Measurements from ENCODE around the gene RIPOR3.

The RIPOR3 gene

GRCh38 chr20:50655311-50655880 is 35.9 kb downstream of the RIPOR3 start:
- no peak for TF ChIP-seq CTCF (IDR thresholded peaks at IDR 0.05)
- no peak overlapping the region for H3K4me3 ChIP-seq (ENCODE audit: low read depth in 1 of 2, low read length in 1 of 2)
- H3K27ac ChIP-seq: no peak overlapping the region
- H3K4me1 ChIP-seq (ENCODE audit: control insufficient read depth in 1 of 2, insufficient read depth in 1 of 2, low read depth in 1 of 2, low read length in 1 of 2): no peaks in the 10 kb centered on the region
- no peaks in the 10 kb centered on the region for H3K27me3 ChIP-seq
- no peaks in the 10 kb centered on the region for H3K36me3 ChIP-seq
- H3K9me3 ChIP-seq: no peaks in the 10 kb centered on the region

DNA sequence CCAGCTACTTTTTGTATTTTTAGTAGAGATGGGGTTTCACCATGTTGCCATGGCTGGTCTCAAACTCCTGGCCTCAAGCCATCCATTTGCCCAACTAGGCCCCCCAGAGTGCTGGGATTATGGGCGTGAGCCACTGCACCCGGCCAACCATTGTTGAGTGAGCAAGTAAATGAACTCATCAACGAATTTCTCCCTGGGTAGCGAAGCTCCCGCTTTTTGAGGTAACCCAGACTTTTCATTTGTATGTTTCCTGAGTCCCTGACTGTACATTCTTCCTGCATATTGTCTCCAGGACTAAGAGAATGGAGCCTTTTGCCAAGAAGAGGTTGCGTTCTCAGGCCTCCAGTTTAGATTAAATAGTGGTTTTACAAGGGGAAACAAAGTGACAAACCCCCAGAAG is 36.4 kb downstream of the RIPOR3 start:
- Histone ChIP-seq H3K27ac (no peak overlapping the region), H3K36me3 (no peaks in the 10 kb centered on the region), H3K4me1 (ENCODE audit: control insufficient read depth in 1 of 2, insufficient read depth in 1 of 2, low read depth in 1 of 2, low read length in 1 of 2) (no peaks in the 10 kb centered on the region), H3K4me3 (ENCODE audit: low read depth in 1 of 2, low read length in 1 of 2) (no peak overlapping the region), H3K9me3 (no peaks in the 10 kb centered on the region), H3K27me3 (no peaks in the 10 kb centered on the region)
- no peak for TF ChIP-seq CTCF (IDR thresholded peaks at IDR 0.05)

DNA sequence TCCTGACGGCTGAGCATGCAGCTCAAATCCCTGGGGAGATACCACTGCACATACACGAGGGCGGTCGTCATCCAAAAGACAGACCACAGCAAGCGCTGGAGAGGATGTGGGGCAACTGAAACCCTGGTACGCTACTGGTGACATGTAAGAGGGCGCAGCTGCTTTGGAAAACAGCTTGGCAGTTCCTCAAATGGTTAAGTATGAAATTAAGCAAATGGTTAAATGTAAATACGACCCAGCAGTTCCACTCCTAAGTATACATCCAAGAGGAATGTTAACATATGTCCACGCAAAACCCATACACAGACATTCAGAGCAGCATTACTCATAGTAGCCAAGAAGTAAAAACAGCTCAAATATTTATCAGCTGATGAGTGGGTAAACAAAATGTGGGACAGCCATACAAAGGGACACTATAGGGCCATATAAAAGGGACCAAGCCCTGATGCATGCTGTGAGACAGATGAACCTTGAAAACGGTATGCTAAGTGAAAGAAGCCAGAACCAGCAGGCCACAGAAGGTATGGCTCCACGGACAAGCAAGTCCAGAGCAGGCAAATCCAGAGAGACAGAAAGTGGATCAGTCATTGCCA is 38.5 kb downstream of the RIPOR3 start:
- Histone ChIP-seq H3K27me3 (no peaks in the 10 kb centered on the region), H3K4me1 (ENCODE audit: control insufficient read depth in 1 of 2, insufficient read depth in 1 of 2, low read depth in 1 of 2, low read length in 1 of 2) (no peaks in the 10 kb centered on the region), H3K4me3 (ENCODE audit: low read depth in 1 of 2, low read length in 1 of 2) (no peak overlapping the region), H3K27ac (no peak overlapping the region), H3K36me3 (no peaks in the 10 kb centered on the region), H3K9me3 (no peaks in the 10 kb centered on the region)
- TF ChIP-seq CTCF (IDR thresholded peaks at IDR 0.05): no peak

DNA sequence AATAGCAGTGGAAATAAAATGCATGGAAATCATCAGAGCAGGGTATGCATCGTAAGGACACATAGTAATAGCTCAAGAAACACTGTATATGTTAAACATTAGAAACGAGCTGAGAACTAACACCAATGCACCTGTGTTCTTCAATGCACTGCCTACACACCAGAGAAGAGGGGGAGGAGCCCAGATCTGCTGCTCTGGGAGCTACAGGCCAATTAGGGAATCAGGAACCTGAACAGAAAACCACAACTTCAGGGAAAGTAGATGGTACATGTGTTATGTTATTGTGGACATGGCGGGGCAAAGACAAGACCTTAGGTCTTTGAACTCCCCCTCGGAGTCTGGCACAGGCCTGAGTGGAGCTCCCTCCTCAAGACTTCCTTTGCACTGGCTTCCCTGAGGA is 39.7 kb downstream of the RIPOR3 start:
- no peaks in the 10 kb centered on the region for H3K9me3 ChIP-seq
- no peaks in the 10 kb centered on the region for H3K4me1 ChIP-seq (ENCODE audit: control insufficient read depth in 1 of 2, insufficient read depth in 1 of 2, low read depth in 1 of 2, low read length in 1 of 2)
- H3K4me3 ChIP-seq (ENCODE audit: low read depth in 1 of 2, low read length in 1 of 2): no peak overlapping the region
- no peaks in the 10 kb centered on the region for H3K27me3 ChIP-seq
- H3K36me3 ChIP-seq: no peaks in the 10 kb centered on the region
- H3K27ac ChIP-seq: no peak overlapping the region
- no peak for TF ChIP-seq CTCF (IDR thresholded peaks at IDR 0.05)

DNA sequence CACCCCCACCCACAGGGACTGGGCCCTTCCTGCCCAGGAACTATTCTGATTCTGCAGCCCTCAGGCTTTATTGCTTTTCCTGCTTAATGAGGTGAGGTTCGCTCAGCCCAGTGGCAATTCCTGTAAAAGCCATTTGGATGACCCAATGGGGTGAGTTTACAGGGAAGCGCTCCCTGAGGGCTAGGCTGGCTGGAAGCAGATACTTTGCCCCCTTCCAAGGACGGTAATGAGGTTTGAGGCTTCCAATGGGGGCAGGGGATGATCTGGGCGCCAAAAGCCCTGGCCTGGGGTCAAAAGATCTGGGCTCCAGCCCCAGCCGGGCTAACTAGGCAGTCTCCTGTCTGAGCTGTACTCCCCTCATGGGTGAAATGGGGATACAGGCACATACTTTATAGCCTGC is 41.8 kb downstream of the RIPOR3 start:
- Histone ChIP-seq H3K9me3 (no peaks in the 10 kb centered on the region), H3K36me3 (no peaks in the 10 kb centered on the region), H3K27me3 (no peaks in the 10 kb centered on the region), H3K27ac (no peak overlapping the region), H3K4me1 (ENCODE audit: control insufficient read depth in 1 of 2, insufficient read depth in 1 of 2, low read depth in 1 of 2, low read length in 1 of 2) (peaks cover 0 to 4% of the 10 kb centered on the region in 2 experiments), H3K4me3 (ENCODE audit: low read depth in 1 of 2, low read length in 1 of 2) (no peak overlapping the region)
- TF ChIP-seq CTCF (IDR thresholded peaks at IDR 0.05): no peak
